AG04450 (cell line): ENCODE results near the gene DSP. TPM values are rescaled to one million over a fixed set of nuclear protein-coding genes. Genes with fewer than 3 reads are reported as not detected.

ENCODE experiments used
- CTCF ChIA-PET: fragments of 300-600, 350-600 bp; formaldehyde crosslinking; extraction: SDS; loops from one replicate; lab custom pipeline; 2022; ENCODE audit warnings: antibody characterized with exemption, inconsistent platforms; lab: Charles Lee
- POLR2A ChIA-PET: fragments of 350-600 bp; formaldehyde crosslinking; extraction: SDS; loops from one replicate; lab custom pipeline; 2021; ENCODE audit warnings: antibody characterized with exemption, inconsistent platforms; lab: Yijun Ruan, JAX
- DNase-seq: peaks from one replicate; pipeline ENCODE4 v3.0.0-alpha.2; 2011; ENCODE audit warnings: low read depth, low spot score
- H3K27ac ChIP-seq: one replicate; pipeline ENCODE4 v1.5.1; 2012; ENCODE audit warnings: low read depth, low read length, control low read depth
- H3K27me3 ChIP-seq: one replicate; pipeline ENCODE4 v1.6.0; 2012; ENCODE audit warnings: low read length; ENCODE audit not compliant: control insufficient read depth, insufficient read depth
- H3K4me3 ChIP-seq: 2 replicates; pipeline ENCODE4 v1.5.1; 2011; ENCODE audit warnings: mild to moderate bottlenecking, low read depth, low read length, control low read depth
- H3K9me3 ChIP-seq: 2 replicates; pipeline ENCODE4 v1.5.1; 2012; ENCODE audit warnings: low read length; ENCODE audit not compliant: control insufficient read depth, insufficient read depth
- polyA plus RNA-seq: library from polyadenylated mRNA; depleted of rRNA; stranded (reverse); fragments of >200 nt; gene quantifications from 2 replicates; pipeline ENCODE4 v1.2.3, GENCODE V29; 2011
- TF ChIP-seq, protein P1 (sequence below): IDR thresholded peaks from 2 replicates; pipeline ENCODE4 v1.5.1; 2011; ENCODE audit warnings: low read depth, low read length, control low read depth, inconsistent platforms

The DSP gene
- polyA plus RNA-seq, 1 experiment: 3.6 TPM

DNA sequence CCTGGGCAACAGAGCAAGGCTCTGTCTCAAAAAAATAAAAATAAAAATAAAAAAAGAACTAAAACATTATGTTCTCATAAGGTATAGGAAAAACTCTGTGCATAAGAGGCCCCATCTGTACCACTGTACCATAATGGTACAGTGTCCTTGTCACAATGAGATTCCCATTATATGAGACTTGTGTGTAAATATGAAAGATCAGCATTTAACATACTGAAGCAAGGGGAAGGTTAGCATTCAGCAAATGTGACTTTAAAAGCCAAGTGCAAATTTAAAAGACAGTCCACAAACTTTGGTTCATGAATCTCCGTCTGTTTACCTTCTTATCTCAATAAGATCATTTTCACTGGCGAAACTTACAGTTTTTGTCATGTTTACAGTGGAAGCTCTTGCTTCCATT lies 16.2 kb downstream of the DSP start:
- H3K27me3 ChIP-seq: no peaks in the 10 kb centered on the region
- TF ChIP-seq, protein P1, sequence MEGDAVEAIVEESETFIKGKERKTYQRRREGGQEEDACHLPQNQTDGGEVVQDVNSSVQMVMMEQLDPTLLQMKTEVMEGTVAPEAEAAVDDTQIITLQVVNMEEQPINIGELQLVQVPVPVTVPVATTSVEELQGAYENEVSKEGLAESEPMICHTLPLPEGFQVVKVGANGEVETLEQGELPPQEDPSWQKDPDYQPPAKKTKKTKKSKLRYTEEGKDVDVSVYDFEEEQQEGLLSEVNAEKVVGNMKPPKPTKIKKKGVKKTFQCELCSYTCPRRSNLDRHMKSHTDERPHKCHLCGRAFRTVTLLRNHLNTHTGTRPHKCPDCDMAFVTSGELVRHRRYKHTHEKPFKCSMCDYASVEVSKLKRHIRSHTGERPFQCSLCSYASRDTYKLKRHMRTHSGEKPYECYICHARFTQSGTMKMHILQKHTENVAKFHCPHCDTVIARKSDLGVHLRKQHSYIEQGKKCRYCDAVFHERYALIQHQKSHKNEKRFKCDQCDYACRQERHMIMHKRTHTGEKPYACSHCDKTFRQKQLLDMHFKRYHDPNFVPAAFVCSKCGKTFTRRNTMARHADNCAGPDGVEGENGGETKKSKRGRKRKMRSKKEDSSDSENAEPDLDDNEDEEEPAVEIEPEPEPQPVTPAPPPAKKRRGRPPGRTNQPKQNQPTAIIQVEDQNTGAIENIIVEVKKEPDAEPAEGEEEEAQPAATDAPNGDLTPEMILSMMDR: no peak
- POLR2A ChIA-PET: no interaction called here

DNA sequence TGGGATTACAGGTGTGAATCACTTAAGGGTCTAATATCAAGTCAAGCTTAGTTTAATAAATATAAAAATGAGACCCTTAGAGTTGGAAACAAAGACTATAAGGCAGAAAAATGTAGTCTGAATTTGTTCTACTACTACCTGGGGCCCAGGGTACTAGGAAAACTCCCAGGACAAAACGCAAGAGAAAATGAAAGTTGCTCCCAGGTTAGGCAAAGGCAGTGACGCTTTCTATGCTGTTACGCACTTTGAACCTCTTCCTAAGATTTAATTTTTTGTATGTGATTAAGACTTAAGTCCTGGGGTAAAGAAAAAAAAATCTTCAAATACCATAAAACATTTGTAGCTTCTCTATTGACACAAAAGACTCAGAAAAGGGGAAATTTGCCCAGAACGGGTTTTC lies 17.3 kb downstream of the DSP start:
- CTCF ChIA-PET: no interaction called here
- no peak overlapping the region for H3K27ac ChIP-seq
- DNase-seq: no peak
- no peak overlapping the region for H3K4me3 ChIP-seq
- POLR2A ChIA-PET: no interaction called here
- no peaks in the 10 kb centered on the region for H3K27me3 ChIP-seq
- H3K9me3 ChIP-seq: no peaks in the 10 kb centered on the region
- TF ChIP-seq, protein P1: no peak

More for the DNA sequence above, 16.2 kb downstream of the DSP start:
- Histone ChIP-seq H3K27ac (no peak overlapping the region), H3K4me3 (no peak overlapping the region), H3K9me3 (no peaks in the 10 kb centered on the region)
- no peak for DNase-seq
- CTCF ChIA-PET: no interaction called here

DNA sequence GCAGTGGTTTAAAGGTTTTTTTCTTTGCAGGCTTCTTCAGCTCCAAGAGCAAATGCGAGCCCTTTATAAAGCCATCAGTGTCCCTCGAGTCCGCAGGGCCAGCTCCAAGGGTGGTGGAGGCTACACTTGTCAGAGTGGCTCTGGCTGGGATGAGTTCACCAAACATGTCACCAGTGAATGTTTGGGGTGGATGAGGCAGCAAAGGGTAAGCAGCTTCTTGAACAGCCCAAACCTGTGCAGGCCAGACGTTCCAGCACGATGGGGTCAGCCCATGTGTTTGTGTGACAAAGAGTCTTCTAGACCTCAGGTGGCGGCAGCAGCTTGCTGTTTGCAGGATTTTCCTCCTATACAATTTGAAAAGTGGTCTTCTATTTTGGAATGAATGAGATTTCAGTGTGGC lies 17.7 kb downstream of the DSP start:
- Histone ChIP-seq H3K4me3 (no peak overlapping the region), H3K27ac (no peak overlapping the region), H3K27me3 (no peaks in the 10 kb centered on the region), H3K9me3 (no peaks in the 10 kb centered on the region)
- TF ChIP-seq, protein P1: no peak
- no peak for DNase-seq
- CTCF ChIA-PET: no interaction called here
- POLR2A ChIA-PET: no interaction called here

DNA sequence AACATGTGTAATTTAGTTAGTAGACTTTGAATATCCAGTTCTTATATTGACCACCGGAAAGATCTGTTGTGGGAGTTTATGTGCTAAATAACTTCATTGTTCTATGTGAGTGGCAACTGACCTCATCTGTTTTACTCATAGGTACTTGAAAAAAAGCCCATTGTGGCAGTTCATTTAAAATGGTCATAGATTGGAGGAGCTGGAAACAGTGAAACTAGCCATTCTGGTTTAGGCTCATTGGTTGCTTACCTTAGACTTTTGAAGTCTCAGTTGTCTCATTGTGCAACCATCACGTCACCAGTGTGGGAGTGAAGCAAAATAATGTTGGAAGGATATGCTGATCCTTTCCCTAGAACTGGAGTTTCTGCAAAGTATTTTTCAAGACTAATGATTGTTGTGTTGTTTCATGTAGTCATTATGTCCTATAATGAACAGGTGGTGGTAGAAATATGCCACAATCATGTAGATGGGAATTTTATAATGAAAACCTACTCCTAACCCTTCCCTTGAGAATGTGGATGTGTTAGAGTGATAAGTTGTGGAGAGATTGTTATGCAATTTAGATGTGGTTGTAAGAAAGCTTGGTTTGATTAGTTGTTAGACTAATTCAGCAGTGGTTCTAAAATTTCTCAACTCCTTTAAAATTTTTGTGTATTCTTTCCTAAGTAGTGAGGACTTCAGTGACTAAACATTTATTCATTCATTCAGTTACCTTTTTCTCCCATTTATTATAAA lies 18.3 kb downstream of the DSP start:
- TF ChIP-seq, protein P1: no peak
- no peak for DNase-seq
- Histone ChIP-seq H3K27me3 (no peaks in the 10 kb centered on the region), H3K27ac (no peak overlapping the region), H3K9me3 (no peaks in the 10 kb centered on the region), H3K4me3 (no peak overlapping the region)
- POLR2A ChIA-PET: interaction anchor here (0.7 kb wide), 1 partner anchor 8 kb away, joined by 3 read pairs; no protein-coding TSS in a partner anchor
- CTCF ChIA-PET: no interaction called here

DNA sequence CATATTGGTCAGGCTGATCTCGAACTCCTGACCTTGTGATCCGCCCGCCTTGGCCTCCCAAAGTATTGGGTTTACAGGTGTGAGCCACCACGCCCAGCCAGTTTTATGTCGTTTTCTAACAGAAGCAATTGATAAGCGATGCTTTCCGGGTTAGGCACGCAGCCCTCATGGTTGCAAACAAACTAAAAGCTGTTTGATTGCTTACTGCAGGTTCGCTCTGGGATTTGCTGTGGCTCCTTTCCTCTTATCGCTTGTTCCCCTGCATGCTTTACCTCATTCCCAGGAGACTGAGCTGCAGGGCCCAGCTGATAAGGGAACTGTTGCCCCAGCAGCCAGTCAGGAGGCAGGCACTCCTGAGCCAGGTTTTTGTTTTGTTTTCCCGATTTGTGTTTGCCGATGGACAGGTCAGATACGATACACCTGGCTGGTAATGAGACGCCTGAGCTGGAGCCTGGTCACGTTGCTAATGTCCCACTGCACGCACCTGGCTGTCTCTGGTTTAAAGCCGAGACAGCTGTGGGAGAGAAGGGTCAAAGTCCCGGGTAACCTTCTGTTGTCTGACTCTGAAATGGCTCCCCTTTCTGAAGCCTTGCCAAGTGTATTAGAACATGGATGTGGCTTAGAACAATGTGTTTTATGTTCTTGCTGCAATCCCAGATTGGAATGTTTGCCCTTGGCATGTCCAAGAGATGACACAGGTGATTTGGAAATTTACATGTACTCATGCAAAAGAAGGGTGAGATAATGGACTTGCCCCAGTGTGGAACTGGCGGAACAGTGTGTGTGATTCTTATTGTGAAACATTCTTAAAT lies 19.9 kb downstream of the DSP start:
- CTCF ChIA-PET: interaction anchor here (0.6 kb wide), 1 partner anchor 777 kb away, joined by 3 read pairs; no protein-coding TSS in a partner anchor
- TF ChIP-seq, protein P1: no peak

More for the DNA sequence above, 19.9 kb downstream of the DSP start:
- POLR2A ChIA-PET: no interaction called here
- DNase-seq: no peak
- no peaks in the 10 kb centered on the region for H3K9me3 ChIP-seq
- no peaks in the 10 kb centered on the region for H3K27me3 ChIP-seq
- no peak overlapping the region for H3K27ac ChIP-seq
- no peak overlapping the region for H3K4me3 ChIP-seq
